H7 (cell line): ENCODE results near the gene ARHGEF2. TPM values are rescaled to one million over a fixed set of nuclear protein-coding genes. Genes with fewer than 3 reads are reported as not detected.
"Not testable (repeated sequence)": the region's sequence is repeated elsewhere in the genome, so short reads cannot be mapped to it uniquely, and the experiment has no call there.

Experiments used
- DNase-seq: peaks from one replicate; pipeline ENCODE4 v3.0.0; 2012
- H3K27me3 ChIP-seq: 2 replicates; pipeline ENCODE4 v1.6.0; 2011; ENCODE audit warnings: mild to moderate bottlenecking, low read length; ENCODE audit not compliant: control insufficient read depth, insufficient read depth
- H3K36me3 ChIP-seq: replicated peaks from 2 replicates; pipeline ENCODE4 v1.5.1; 2011; ENCODE audit warnings: low read length; ENCODE audit not compliant: control insufficient read depth, insufficient read depth
- H3K4me3 ChIP-seq: 2 replicates; pipeline ENCODE4 v1.5.1; 2011; ENCODE audit warnings: low read depth, mild to moderate bottlenecking, control low read depth, low read length, moderate library complexity; ENCODE audit not compliant: insufficient read depth
- total RNA-seq: library from RNA; depleted of rRNA; stranded (reverse); fragments of >200 nt; shearing (Covaris generic); gene quantifications from 2 replicates; pipeline ENCODE4 v1.2.3, GENCODE V29; 2014

ARHGEF2 gene
- total RNA-seq, 1 experiment from 2014 or later, result 97.1 TPM

- H3K4me3 ChIP-seq, result no peak overlapping the region
- no peak for DNase-seq
- H3K36me3 ChIP-seq, result no peaks in the 10 kb centered on the region; the same call in 1 of the 2 replicates
- H3K27me3 ChIP-seq, result no peaks in the 10 kb centered on the region
Measured at GRCh38 chr1:156003923-156004188, 25.5 kb upstream of the ARHGEF2 start.

DNA sequence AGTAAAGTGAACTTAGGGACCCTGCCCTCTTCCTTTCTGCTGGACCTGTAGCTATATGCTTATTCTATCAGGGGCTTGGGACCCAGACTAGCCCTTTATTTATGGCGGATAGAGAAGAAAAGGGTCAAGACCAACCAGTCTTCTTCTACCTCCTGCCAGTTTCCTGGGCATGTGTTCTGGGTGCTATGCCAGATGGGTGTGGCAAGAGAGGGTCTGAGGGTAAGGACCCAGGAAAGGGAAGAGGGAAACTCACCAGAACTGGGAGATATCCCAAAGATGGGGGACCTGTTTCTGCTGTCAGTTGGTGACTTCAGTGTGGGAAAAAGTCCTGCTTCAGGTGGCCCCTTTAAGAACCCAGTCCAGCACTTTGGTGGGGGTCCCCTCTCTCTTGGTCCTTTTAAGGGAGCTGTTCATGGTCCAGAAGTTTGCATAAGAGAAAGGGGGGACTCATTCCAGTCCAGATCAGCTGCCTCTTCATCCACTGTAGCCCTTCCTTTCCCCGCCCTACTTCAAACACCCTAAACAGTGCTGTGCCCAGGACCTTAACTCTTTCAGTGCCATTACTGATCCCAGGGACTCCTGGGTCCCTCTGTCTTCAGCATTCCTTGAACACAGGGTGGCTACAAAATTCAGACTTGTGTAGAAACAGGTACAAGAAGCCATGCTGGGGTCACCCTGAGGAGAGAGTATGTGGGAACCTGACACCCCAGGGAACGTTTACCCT lies 24.0 kb upstream of the ARHGEF2 start:
- DNase-seq, result no peak
- no peaks in the 10 kb centered on the region for H3K36me3 ChIP-seq
- no peaks in the 10 kb centered on the region for H3K27me3 ChIP-seq
- H3K4me3 ChIP-seq, result no peak overlapping the region

DNA sequence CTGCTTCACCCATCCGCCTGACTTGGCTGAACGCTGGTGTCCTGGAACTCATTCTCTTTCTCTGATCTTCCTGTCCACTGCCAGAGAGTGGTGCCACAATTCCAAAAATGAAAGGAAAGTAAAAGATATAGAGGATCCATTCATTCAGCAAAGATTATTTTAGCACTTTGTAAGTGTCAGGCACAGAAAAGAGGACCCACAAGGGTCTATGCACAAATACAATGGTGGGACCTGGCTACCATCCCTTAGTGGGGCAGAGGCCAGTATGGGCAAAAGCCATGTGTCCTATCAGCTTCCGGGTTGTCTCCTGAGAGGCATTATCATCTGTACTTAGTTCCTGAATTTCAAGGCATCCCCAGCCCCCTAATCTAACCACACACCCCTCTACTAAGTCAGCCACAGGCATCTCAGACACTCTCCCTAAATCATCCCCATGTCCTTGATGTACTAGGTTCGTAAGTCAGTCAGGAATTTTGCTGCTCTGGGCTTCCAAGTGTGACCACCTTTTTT lies 23.4 kb upstream of the ARHGEF2 start:
- Histone ChIP-seq H3K36me3 (no peaks in the 10 kb centered on the region), H3K4me3 (no peak overlapping the region), H3K27me3 (no peaks in the 10 kb centered on the region)
- DNase-seq, result no peak

GRCh38 chr1:156001021-156001661 lies 22.8 kb upstream of the ARHGEF2 start:
- Histone ChIP-seq H3K36me3 (no peaks in the 10 kb centered on the region), H3K4me3 (no peak overlapping the region), H3K27me3 (no peaks in the 10 kb centered on the region)
- DNase-seq, result no peak

- DNase-seq, result no peak
- no peaks in the 10 kb centered on the region for H3K27me3 ChIP-seq
- H3K4me3 ChIP-seq, result no peak overlapping the region
- H3K36me3 ChIP-seq, result no peaks in the 10 kb centered on the region
Measured at GRCh38 chr1:155999964-156000363, 21.6 kb upstream of the ARHGEF2 start.

- no peak for DNase-seq
- no peak overlapping the region for H3K4me3 ChIP-seq
Measured at GRCh38 chr1:155996166-155996565, 17.8 kb upstream of the ARHGEF2 start.

DNA sequence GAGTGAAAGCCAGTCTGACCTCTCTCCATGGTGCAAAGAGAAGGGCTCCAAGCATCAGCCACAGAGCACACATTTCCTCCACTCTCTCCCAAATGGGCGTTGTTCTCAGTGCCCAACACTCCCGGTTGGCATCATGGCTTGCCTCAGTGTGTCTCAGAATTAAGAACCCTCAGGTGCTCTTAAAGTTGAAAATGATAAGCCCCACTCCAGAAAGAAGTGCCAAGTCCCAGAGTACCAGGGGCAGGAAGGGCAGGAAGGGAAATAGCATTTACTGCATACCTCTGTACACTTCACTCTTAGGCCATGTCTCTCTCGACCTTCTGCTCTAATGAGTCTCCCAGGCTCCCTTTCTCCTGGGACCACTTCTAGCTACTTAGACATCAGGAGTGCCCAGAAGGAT lies 15.2 kb upstream of the ARHGEF2 start:
- Histone ChIP-seq H3K27me3 (no peaks in the 10 kb centered on the region), H3K36me3 (no peaks in the 10 kb centered on the region), H3K4me3 (no peak overlapping the region)
- no peak for DNase-seq

More at GRCh38 chr1:155996166-155996565, 17.8 kb upstream of the ARHGEF2 start:
- no peaks in the 10 kb centered on the region for H3K27me3 ChIP-seq
- H3K36me3 ChIP-seq, result no peaks in the 10 kb centered on the region

DNA sequence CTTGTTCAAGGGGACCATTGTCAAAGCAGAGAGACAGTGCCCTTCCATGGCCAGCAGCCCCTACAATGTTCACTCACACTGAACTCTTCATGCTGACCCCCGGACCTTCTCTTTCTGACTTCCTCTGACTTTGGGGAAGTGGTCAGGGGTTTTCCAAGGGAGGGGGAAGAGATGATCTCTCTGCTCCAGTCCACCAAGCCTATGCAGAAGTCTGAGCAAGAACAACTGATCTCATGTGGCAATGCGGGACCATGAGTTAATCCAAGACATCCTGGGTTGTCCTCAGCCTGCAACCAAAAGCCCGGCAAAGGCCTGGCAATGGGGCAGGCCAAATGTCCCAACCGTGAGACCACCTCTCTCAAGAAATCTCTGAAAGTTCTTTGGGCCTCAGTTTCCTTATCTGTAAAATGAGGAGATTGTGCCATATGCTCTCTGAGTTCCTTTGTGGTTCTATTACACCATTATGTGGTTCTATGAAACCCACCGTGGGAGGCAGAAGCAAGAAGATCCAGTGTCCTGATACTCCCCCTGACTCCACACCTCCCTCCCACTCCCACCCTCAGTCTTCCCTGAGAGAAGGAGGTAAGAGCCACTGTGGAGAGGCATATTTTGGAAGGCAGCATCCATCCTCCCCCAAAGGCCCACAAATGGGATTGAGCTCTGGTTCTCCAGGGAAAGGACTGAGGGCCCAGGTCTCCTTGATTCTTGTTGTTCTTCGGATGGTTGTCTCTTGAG lies 11.8 kb upstream of the ARHGEF2 start:
- no peaks in the 10 kb centered on the region for H3K36me3 ChIP-seq
- DNase-seq, result no peak
- no peaks in the 10 kb centered on the region for H3K27me3 ChIP-seq
- no peak overlapping the region for H3K4me3 ChIP-seq

DNA sequence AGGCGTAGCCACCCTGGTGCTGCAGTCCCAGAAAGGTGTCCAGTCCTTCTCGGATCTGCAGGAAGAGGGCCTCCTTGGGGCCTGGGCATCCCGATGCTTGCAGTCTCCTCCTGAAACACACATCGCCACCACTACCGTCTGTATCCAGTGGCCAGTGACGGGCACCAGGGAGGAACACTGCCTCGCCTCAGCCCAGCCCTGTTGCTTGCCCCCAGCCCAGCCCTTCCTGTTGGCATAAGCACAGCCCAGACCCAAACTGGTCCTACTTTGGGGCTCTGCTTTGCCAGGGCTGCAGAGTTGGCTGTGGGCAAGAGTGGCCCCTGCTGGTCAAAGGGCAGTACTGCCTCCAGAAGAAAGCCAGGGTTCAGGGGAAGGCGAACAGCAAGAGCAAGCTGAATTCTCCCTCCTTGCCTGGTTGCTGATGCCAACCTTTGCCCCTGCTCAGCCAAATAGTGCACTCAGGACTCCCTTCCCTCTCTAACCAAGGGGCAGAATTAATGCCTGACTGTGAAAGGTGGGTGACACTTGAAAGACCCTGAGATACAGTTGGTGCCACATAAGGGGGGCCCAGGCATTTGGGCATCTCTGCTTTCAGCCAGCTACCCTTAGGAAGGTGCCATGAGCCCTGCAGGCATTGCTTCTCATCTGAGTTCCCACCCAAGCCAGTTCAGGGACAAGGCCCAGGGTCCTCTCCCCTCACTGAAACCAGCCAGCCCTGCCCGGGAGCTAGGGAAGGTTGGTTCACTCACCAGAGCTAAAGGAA lies 11.1 kb upstream of the ARHGEF2 start:
- Histone ChIP-seq H3K27me3 (no peaks in the 10 kb centered on the region), H3K4me3 (no peak overlapping the region), H3K36me3 (no peaks in the 10 kb centered on the region)
- peak; percentile 85 for DNase-seq

DNA sequence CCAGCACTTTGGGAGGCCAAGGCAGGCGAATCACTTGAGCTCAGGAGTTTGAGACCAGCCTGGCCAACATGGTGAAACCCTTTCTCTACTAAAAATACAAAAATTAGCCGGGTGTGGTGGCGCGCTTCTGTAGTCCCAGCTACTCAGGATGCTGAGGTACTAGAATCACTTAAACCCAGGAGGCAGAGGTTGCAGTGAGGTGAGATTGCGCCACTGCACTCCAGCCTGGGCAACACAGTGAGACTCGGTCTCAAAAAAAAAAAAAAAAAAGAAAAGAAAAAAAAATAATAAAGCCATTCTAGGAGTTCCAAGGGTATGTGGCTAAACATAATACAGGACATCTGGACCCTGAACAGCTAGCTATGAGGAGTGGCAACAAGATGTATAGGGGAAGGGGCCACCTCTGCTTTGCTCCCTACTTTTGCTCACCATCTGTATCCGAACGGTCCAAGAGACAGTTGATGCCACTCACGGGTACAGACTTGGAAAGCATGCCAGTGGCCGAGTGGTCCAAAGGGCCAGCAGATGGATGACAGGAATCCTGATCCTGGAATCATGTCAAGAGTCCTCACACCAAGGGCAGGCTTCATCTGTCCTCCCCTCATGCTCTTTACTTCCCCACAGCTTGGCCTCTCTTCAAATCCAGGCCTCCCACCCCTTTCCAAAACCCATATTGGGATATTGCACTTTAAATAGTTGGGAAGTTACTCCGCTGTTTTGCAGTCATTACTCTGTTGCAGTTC lies 6.7 kb upstream of the ARHGEF2 start:
- H3K27me3 ChIP-seq, H3K36me3 ChIP-seq, DNase-seq, H3K4me3 ChIP-seq: not testable (repeated sequence)

DNA sequence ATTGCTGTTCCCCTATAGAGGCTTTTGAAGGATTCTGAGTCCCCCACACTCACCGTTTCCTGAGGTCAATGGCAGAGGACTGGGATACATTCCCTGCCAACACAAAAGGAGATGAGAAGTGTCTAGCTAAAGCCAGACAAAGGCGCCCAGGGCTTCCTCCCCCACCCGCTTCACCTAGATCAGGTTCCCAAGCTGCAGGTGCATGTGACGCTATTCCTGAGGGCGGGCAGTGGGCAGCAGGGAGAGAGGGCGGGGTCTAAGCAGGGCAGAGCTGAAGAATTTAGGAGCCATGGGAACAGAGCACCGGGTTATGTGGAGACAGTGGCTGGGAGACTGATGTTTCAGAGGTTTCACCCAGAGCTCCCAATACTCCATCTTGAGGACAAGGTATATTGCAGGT lies 6.0 kb upstream of the ARHGEF2 start:
- peak; percentile 85 for DNase-seq
- Histone ChIP-seq H3K36me3 (no peaks in the 10 kb centered on the region; the same call in 1 of the 2 replicates), H3K4me3 (no peak overlapping the region), H3K27me3 (no peaks in the 10 kb centered on the region)

- H3K27me3 ChIP-seq, result no peaks in the 10 kb centered on the region
- DNase-seq, result peak; percentile 57
- no peaks in the 10 kb centered on the region; the same call in 1 of the 2 replicates for H3K36me3 ChIP-seq
- no peak overlapping the region for H3K4me3 ChIP-seq
Measured at GRCh38 chr1:155983191-155984024, 5.1 kb upstream of the ARHGEF2 start.

GRCh38 chr1:155982106-155982505 lies 3.8 kb upstream of the ARHGEF2 start:
- H3K4me3 ChIP-seq, result no peak overlapping the region
- H3K36me3 ChIP-seq, result no peaks in the 10 kb centered on the region; the same call in 1 of the 2 replicates
- H3K27me3 ChIP-seq, result no peaks in the 10 kb centered on the region
- DNase-seq, result no peak
